ENCODE data around the gene WDR20.
"Not testable (repeated sequence)": the region's sequence is repeated elsewhere in the genome, so short reads cannot be mapped to it uniquely, and the experiment has no call there.

Gene WDR20

DNA sequence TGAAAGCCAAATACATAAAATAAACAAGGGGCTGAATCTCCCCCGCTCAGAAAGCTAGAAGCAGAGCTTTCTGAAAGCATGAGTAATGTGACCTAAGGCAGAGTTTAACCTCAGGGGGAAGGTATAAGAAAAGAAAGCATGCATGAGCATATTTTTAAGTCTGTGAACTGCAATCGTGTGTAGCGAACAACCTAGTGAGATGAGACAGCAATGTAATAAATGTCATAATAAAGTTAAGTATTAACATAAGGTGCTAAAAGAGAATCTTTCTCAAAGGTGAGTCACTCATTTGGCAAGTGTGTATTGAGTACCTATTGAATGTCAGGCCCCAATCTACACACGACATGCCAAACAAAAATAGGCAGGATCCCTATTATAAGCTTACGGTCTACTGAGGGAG lies 14.2 kb upstream of the WDR20 start:
- DNase-seq = peak; percentile 69
- in situ Hi-C loops (cut with HindIII; ENCODE audit: low pct_ligation_motif_present, low pct_unique_long_range_greater_than_20kb, low sequenced_read_pairs) = no loop called here

DNA sequence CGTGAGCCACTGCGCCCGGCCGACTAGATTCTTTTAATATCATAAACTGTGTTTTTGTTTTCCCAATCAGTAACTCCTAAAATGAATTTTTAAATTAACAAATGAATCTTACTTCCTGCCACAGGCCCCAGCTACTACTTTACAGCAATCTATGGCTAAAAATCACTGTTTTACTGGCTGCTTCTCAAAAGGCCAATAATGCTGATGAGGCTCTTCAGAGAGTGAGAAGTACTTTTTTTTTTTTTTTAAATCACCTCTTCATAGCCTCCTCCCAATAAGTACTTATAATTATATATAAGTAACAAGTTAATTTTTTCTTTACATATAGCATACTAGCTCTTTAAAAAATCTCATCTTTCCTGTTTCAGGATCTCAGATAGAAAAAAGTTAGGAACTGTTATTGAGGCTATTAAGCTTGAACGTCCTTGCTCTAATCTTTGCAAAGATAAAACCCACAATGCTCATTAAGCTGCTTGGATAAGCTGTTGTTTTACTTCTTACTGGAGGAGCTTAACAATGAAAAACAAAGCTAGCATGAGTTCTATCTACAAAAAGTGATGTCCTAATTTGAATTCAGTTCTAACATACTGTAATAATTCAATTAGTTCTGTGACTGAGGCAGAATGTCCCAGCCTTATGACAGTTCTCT lies 12.8 kb upstream of the WDR20 start:
- no peak for DNase-seq
- in situ Hi-C loops (cut with HindIII; ENCODE audit: low pct_ligation_motif_present, low pct_unique_long_range_greater_than_20kb, low sequenced_read_pairs) = no loop called here

DNA sequence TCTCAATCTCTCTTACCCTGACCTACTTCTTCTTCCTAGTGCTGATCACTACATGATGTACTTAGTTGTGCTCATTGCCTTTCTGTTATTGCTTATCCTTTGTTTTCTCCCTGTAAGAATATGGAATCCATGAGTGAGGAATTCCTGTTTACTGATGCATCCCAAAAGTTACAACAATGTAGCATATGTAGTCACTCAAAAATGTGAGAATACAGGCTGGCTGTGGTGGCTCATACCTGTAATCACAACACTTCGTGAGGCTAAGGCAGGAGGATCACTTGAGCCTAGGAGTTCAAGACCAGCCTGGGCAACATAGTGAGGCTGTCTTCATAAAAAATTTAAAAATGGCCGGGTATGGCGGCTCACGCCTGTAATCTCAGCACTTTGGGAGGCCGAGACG lies 8.0 kb upstream of the WDR20 start:
- in situ Hi-C loops (cut with HindIII; ENCODE audit: low pct_ligation_motif_present, low pct_unique_long_range_greater_than_20kb, low sequenced_read_pairs) = no loop called here

DNA sequence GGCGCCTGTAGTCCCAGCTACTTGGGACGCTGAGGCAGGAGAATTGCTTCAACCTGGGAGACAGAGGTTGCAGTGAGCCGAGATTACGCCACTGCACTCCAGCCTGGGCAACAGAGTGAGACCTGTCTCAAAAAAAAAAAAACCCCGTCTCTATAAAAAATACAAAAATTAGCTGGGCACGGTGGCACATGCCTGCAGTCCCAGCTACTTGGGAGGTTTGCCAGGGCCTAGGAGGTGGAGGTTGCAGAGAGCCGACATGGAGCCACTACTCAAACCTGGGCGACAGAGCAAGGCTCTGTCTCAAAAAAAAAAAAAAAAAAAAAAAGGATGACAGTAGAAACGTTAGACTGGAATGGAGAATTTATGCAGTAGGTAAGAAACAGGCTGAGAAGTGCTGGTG lies 5.7 kb upstream of the WDR20 start:
- in situ Hi-C loops (cut with HindIII; ENCODE audit: low pct_ligation_motif_present, low pct_unique_long_range_greater_than_20kb, low sequenced_read_pairs); DNase-seq: not testable (repeated sequence)

More for the DNA sequence above, 8.0 kb upstream of the WDR20 start:
- no peak for DNase-seq

DNA sequence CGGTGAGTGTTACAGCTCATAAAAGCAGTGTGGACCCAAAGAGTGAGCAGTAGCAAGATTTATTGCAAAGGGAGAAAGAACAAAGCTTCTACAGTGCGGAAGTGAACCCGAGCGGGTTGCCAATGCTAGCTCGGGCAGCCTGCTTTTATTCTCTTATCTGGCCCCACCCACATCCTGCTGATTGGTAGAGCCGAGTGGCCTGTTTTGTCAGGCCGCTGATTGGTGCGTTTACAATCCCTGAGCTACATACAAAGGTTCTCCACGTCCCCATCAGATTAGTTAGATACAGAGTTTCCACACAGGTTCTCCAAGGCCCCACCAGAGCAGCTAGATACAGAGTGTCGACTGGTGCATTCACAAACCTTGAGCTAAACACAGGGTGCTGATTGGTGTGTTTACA lies 5.0 kb upstream of the WDR20 start:
- DNase-seq; in situ Hi-C loops (cut with HindIII; ENCODE audit: low pct_ligation_motif_present, low pct_unique_long_range_greater_than_20kb, low sequenced_read_pairs): not testable (repeated sequence)

DNA sequence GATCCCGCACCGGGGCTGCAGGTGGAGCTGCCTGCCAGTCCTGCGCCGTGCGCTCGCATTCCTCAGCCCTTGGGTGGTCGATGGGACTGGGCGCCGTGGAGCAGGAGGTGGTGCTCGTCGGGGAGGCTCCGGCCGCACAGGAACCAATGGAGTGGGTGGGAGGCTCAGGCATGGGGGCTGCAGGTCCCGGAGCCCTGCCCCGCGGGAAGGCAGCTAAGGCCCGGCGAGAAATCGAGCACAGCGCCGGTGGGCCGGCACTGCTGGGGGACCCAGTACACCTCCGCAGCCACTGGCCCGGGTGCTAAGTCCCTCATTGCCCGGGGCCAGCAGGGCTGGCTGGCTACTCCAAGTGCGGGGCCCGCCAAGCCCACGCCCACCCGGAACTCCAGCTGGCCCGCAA lies 4.2 kb upstream of the WDR20 start:
- DNase-seq; in situ Hi-C loops (cut with HindIII; ENCODE audit: low pct_ligation_motif_present, low pct_unique_long_range_greater_than_20kb, low sequenced_read_pairs): not testable (repeated sequence)

DNA sequence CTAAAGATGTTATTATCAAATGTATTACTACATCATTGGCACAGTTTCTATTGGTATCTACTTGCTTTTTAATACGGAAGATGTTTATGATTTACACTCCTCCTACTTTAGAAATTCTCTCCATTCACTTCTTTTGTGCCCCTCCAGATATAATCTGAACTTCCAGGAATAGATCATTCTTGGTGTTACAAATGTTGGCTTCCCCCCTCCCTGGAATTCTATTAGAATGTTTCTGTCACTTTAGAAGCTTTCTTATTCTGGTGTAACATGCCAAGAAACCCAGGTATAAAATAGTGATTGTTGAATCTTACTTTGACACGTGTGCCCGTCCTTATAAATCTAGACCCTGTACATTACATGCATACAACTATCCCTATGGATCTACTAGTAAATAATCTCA lies 1.2 kb upstream of the WDR20 start:
- in situ Hi-C loops (cut with HindIII; ENCODE audit: low pct_ligation_motif_present, low pct_unique_long_range_greater_than_20kb, low sequenced_read_pairs) = no loop called here
- DNase-seq = no peak

DNA sequence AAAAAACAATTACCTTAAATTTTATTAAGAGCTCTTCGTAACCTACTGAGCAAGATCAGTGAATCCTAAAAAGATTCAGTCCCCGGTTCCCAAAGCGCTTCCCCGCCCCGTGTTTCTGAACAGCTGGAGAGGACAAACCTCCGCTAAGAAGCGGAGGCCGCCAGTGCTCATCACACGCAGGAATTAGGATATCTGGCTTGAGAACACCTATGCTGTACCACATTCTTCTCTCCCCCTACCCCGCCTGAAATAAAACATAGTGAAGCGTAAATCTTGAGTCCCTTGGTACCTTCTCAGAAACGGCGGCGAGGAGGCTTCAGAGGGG lies 774 bp upstream of the WDR20 start:
- in situ Hi-C loops (cut with HindIII; ENCODE audit: low pct_ligation_motif_present, low pct_unique_long_range_greater_than_20kb, low sequenced_read_pairs) = no loop called here
- DNase-seq = peak; percentile 41

DNA sequence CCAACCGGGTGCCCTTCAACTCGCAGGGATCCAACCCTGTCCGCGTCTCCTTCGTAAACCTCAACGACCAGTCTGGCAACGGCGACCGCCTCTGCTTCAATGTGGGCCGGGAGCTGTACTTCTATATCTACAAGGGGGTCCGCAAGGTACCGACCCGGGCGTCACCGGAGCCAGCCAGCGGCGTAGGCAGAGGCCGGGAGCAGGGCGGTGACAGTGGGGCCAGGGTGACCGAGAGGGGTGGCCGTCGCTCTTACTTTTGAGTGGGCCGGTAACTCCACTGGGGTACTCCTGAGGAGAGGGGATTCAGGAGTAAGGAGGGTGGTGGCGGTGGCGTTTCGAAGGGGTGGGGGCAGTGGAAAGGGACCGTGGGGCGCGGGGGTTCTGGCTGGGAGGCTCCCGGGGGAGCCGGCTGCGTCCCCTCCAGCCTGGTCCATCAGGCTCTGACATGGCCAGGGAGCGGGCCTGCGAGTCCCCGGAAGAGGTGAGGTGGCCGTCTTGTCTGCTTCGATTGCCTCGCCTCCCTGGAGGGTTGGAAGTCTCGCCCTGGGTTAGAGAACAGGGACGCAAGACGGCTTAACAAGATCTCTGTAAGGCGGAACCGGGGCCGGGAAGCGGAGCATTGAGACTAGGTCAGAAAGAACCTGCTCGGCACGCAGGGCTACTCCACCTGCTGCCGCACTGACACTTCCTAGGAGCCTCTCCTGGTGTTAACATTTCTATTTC lies 491 bp downstream of the WDR20 start:
- peak; percentile 33 for DNase-seq

DNA sequence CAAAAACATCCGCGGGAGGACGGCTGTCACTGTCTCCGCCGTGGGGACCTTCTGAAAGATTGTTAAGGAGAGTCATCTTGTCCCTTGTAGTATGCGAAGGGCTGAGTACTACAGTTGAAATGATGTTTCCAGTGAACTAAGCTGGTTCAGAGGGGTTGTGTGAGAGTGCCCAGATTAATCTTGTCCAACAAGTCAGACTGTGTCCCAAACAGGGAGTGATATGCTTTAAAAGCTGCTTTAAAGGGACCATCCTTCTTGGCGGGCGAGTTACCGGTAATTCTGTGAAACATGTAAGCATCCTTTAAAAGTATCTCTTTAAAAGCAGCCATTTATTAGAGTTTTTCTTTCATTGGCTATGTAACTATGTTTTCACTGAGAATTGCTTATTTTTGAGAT lies 1.1 kb downstream of the WDR20 start:
- in situ Hi-C loops (cut with HindIII; ENCODE audit: low pct_ligation_motif_present, low pct_unique_long_range_greater_than_20kb, low sequenced_read_pairs) = no loop called here
- DNase-seq = no peak

More for the DNA sequence above, 491 bp downstream of the WDR20 start:
- in situ Hi-C loops (cut with HindIII; ENCODE audit: low pct_ligation_motif_present, low pct_unique_long_range_greater_than_20kb, low sequenced_read_pairs) = no loop called here

DNA sequence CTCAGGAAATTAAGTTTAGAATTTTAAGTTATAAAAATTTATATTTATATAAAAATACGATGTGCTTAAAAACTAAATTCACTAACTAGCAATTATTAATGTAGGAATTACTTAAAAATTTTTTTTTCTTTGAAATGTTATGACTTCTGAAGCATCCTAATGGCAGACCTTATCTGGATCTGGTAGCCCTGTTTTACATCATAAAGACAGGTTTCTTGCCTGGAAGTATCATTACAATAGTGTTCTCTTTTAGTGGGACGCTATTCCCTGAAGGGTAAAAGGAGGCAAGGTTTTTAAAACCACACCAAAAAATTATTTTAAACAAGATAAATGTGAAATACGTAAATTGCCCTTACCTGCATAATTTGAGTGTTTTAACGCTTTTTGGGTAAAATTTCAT lies 2.1 kb downstream of the WDR20 start:
- in situ Hi-C loops (cut with HindIII; ENCODE audit: low pct_ligation_motif_present, low pct_unique_long_range_greater_than_20kb, low sequenced_read_pairs) = no loop called here
- DNase-seq = no peak

DNA sequence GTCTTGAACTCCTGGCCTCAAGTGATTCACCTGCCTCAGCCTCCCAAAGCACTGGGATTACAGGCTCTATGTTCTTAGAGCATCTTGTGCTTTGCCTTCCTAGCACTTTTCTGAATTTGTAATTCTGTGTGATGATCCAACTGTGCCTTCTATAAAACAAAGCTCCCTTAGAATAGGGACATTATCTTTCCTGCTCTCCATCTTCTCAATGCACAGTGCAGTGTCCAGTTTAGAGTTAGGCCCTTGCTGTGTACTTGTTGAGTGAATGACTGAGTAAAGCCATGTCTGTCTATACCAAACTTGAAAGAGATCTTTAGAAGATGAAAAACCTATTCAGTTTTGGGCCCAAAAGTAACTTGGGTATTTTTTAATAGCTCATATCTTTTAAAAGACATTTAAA lies 5.2 kb downstream of the WDR20 start:
- no peak for DNase-seq
- in situ Hi-C loops (cut with HindIII; ENCODE audit: low pct_ligation_motif_present, low pct_unique_long_range_greater_than_20kb, low sequenced_read_pairs) = no loop called here

DNA sequence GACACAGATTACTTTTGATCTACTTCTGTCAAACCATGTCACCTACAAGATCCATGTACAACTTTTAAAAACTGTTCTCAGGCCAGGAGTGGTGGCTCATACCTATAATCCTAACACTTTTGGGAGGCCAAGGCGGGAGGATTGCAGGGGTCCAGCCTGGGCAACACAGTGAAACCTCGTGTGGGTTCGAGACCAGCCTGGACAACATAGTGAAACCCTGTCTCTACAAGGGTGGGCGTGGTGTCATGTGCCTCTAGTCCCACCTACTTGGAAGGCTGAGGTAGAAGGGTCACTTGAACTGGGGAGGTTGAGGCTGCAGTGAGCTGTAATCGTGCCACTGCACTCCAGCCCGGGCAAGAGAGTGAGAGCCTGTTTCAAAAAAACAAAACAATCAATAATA lies 5.7 kb downstream of the WDR20 start:
- no peak for DNase-seq
- in situ Hi-C loops (cut with HindIII; ENCODE audit: low pct_ligation_motif_present, low pct_unique_long_range_greater_than_20kb, low sequenced_read_pairs) = no loop called here

DNA sequence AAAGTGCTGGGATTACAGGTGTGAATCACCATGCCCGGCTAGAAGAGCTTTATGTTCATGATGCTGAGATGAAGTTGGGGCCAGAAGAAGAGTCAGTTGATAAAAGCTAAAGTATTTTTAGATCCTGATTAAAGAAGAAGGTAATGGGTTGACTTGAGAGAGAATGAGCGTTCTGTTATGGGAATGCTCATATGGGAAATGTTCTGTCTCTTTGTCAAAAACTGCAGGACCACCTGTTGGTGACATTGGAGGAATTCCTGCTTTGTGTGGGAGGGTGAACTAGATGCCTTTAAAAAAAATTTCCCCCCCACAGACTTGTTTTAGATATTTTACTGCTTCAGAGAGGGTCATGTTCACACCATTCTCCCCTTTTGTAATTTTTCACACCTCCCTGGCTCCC lies 6.7 kb downstream of the WDR20 start:
- in situ Hi-C loops (cut with HindIII; ENCODE audit: low pct_ligation_motif_present, low pct_unique_long_range_greater_than_20kb, low sequenced_read_pairs) = no loop called here

DNA sequence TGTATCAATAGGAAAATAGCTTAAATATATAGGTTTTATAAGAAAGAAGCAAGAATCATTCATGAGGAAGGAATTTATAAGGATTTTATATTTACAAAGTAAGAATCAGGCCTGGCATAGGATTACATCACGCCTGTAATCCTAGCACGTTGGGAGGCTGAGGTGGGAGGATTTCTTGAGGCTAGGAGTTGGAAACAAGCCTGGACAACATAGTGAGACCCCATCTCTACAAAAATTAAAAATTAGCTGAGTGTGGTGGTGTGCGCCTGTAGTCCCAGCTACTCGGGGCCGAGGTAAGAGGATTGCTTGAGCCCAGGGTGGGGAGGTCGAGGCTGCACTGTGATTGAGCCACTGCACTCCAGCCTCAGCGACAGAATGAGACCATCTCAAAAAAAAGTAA lies 10.4 kb downstream of the WDR20 start:
- DNase-seq = no peak
- in situ Hi-C loops (cut with HindIII; ENCODE audit: low pct_ligation_motif_present, low pct_unique_long_range_greater_than_20kb, low sequenced_read_pairs) = no loop called here

More for the DNA sequence above, 6.7 kb downstream of the WDR20 start:
- no peak for DNase-seq

DNA sequence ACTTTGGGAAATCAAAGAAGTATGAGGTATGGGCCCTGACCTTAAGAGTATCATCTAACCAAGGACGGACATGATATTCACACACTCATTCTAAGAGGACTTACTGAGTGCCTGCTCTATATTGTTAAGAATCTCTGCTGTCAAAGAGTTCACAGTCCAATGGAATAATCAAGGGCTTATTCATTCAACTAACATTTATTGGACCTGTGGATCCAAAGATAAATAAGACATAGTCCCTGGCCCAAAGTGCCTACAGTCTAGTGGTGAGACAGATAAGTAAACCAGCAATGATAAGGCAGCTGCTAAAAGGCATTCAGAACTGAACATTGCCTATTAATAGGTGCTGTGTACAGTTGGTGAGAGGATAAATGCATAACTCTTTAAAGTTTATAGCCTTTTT lies 11.0 kb downstream of the WDR20 start:
- in situ Hi-C loops (cut with HindIII; ENCODE audit: low pct_ligation_motif_present, low pct_unique_long_range_greater_than_20kb, low sequenced_read_pairs) = no loop called here

DNA sequence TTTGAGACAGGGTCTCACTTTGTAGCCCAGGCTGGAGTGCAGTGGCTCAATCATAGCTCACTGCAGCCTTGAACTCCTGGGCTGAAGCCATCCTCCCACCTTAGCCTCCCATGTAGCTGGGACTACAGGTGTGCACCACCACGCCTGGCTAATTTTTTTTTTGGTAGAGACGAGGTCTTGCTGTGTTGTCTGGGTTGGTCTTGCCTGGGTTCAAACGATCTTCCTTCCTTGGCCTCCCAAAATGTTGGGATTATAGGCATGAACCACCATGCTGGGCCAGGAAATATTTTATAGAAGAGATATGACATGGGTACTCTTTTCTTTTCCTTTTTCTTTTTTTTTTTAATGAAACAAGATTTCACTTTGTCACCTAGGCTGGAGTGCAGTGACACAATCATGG lies 11.7 kb downstream of the WDR20 start:
- in situ Hi-C loops (cut with HindIII; ENCODE audit: low pct_ligation_motif_present, low pct_unique_long_range_greater_than_20kb, low sequenced_read_pairs); DNase-seq: not testable (repeated sequence)

More for the DNA sequence above, 11.0 kb downstream of the WDR20 start:
- no peak for DNase-seq

DNA sequence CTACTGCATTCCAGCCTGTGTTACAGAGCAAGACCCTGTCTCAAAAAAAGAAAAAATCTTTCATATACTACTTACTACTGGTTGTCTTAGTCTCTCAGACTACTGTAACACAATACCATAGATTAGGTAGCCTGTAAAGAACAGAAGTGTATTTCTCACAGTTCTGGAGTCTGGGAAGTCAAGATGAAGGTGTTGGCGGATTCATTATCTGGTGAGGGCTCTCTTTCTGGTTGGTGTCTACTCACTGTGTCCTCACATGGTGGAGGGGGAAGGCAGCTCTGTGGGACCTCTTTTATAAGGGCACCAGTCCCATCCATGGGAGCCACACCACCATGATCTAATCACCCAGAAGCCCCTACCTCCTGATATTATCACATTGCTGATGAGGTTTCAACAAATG lies 14.4 kb downstream of the WDR20 start:
- in situ Hi-C loops (cut with HindIII; ENCODE audit: low pct_ligation_motif_present, low pct_unique_long_range_greater_than_20kb, low sequenced_read_pairs) = no loop called here
- no peak for DNase-seq

DNA sequence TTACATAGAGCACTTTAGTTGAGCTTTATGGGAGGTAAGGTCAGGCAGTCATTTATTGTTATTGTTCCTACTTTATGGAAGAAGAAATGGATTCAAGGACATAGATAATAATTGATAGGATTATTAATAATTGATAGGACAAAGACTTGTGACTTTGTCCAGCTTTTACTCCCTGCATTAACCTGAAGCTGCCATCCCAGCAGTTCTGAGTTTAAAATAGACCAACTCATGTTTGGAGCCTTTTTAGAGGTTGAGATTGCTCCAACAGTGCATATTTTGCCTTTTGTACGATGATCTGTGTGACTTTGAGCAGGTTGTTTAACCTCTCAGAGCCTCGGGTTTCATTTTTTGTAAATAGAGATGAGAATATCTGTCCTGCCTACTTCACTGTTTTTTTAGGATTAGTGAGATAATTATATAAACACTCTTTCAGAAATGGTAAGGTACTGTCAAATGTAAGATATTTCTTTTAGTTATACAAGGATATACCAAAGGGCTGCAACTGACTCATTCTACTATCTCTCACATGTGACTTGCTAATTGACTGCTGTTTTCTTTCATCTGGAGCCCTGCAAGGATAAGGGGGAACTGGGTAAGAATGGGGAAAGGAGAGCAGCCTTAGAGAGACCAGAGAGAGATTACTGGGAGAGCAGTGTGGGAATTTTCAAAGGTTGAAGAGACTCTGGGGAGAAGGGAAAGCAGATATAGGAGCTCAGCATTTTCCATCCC lies 15.3 kb downstream of the WDR20 start:
- in situ Hi-C loops (cut with HindIII; ENCODE audit: low pct_ligation_motif_present, low pct_unique_long_range_greater_than_20kb, low sequenced_read_pairs) = no loop called here
- no peak for DNase-seq

DNA sequence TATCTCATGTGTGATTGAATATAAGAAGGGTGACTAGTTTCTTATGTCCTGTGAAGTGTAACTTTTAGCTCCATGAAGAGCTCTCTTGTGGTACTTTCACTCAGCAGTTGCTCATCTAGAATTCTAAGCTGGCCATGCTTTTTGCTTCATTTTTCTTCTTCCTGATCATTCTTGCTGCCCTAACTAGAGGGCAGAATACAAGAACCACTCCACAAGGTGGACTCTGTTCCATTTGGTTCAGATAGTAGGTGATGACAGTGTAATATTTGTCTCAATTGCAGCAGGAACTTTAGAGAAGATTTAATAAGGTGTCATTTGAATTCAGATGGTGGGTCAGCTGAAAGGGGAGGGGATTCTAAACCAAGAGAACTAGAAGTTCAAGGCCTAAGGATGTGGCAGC lies 17.6 kb downstream of the WDR20 start:
- DNase-seq = no peak
- in situ Hi-C loops (cut with HindIII; ENCODE audit: low pct_ligation_motif_present, low pct_unique_long_range_greater_than_20kb, low sequenced_read_pairs) = no loop called here

Measured in ACHN (cell line).